ENCODE results near the gene UROC1.

DNA sequence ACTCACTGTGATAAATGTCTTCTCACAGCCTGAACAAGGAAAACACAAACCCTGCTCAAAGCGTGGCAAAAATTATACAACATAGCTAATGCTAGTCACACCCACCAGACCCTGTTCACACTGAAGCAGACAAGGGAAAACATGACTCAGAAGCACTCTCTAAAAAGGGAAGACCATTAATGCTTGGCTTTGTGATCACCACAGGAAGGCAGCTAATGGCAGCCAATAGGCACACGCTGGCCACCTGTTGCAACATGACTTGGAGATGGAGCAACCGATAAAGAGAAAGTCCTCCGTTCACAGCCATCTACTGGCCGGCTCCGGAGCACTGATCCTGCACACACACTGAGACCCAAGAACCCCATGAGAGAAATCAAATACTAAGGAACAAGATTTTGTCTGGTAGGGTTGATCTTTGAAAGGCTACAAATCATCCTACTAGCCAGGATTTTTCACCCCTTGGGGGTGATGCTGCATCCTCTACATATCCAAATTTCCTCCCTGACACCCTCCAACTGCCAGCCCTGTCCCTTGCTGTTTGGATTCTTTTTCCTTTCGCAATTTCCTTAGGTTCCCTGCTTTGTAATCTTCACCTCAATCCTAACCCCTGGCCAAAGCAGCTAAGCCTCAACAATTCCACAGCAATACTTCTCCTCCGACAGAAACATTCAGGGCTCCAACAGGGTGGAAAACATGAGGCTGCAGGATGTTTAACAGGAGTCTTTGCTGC is 45.1 kb downstream of the UROC1 start:
- TF ChIP-seq POLR2A (IDR thresholded peaks at IDR 0.05) (no peak), POLR2AphosphoS5 (IDR thresholded peaks at IDR 0.05) (peak in 2 of 3 donors; percentile 59 to 95)
- TF ChIP-seq, protein P1, sequence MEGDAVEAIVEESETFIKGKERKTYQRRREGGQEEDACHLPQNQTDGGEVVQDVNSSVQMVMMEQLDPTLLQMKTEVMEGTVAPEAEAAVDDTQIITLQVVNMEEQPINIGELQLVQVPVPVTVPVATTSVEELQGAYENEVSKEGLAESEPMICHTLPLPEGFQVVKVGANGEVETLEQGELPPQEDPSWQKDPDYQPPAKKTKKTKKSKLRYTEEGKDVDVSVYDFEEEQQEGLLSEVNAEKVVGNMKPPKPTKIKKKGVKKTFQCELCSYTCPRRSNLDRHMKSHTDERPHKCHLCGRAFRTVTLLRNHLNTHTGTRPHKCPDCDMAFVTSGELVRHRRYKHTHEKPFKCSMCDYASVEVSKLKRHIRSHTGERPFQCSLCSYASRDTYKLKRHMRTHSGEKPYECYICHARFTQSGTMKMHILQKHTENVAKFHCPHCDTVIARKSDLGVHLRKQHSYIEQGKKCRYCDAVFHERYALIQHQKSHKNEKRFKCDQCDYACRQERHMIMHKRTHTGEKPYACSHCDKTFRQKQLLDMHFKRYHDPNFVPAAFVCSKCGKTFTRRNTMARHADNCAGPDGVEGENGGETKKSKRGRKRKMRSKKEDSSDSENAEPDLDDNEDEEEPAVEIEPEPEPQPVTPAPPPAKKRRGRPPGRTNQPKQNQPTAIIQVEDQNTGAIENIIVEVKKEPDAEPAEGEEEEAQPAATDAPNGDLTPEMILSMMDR (IDR thresholded peaks at IDR 0.05), result no peak

All from breast epithelium (tissue), 3 donors.